Vagina (tissue), 2 donors: ENCODE results near the gene MRTO4.

Experiments
- CTCF ChIP-seq, 3 experiments: fragments of 450-650 bp in 2 of 3; fragments of 200-600 bp in 1 of 3; sonication (generic) in 1 of 3; IDR thresholded peaks; one replicate each; pipeline ENCODE4 v1.5.1; 2017 to 2019; ENCODE audit warnings: antibody characterized with exemption in 3 of 3, mild to moderate bottlenecking in 2 of 3, moderate library complexity in 2 of 3
- POLR2A ChIP-seq, 2 donors: fragments of 450-650 bp; IDR thresholded peaks; one replicate each; pipeline ENCODE4 v1.6.1; 2017; ENCODE audit warnings: antibody characterized with exemption in 2 of 2, mild to moderate bottlenecking in 2 of 2, moderate library complexity in 2 of 2

GRCh38 chr1:19268445-19268844 lies 16.8 kb downstream of the MRTO4 start:
- TF ChIP-seq CTCF (IDR thresholded peaks at IDR 0.05): no peak
- TF ChIP-seq POLR2A (IDR thresholded peaks at IDR 0.05): no peak
